Upper lobe of left lung (tissue), 6 donors: Measurements from ENCODE around the gene ZNF256. TPM values are rescaled to one million over a fixed set of nuclear protein-coding genes. Genes with fewer than 3 reads are reported as not detected.

Experiments used
- total RNA-seq, 6 donors: library from RNA; depleted of rRNA in 4 of 6; stranded (reverse); fragments of >200 nt in 4 of 6; gene quantifications; one replicate each; pipeline versions ENCODE4 v1.1.0 to v1.2.1, GENCODE V29; 2016 to 2021
- donor health status: DM: no; HTN: no; CAD: no; lungs with moderate emphysema.
- donor health status: DM: no; HTN: yes; CAD: no; lungs with severe emphysema.

ZNF256 gene
- total RNA-seq, 6 donors from 2014 or later = 1.1 to 4.9 (median 3.4) TPM

Other genes with a start within 250 kb of the ZNF256 start
- 1 to 10 TPM; 1.4 to 7.3 (median 2.4) TPM for gene ZNF154, start 238.5 kb downstream of the ZNF256 start, total RNA-seq
- gene ZNF671, start 220.1 kb downstream of the ZNF256 start, total RNA-seq = 10 to 100 TPM in 1 of 6 donors, 1 to 10 TPM in 5; 1.8 to 15.7 (median 7.2) TPM
- 10 to 100 TPM in 5 of 6 donors, 1 to 10 TPM in 1; 9.7 to 83.8 (median 13.3) TPM for gene ZNF776, start 200.9 kb downstream of the ZNF256 start, total RNA-seq
- 10 to 100 TPM; 13.2 to 30.4 (median 19.6) TPM for gene ZNF586, start 178.0 kb downstream of the ZNF256 start, total RNA-seq
- 10 to 100 TPM; 12.1 to 68.1 (median 21.0) TPM for gene ZNF552, start 132.8 kb downstream of the ZNF256 start, total RNA-seq
- 10 to 100 TPM; 10.2 to 32.5 (median 16.4) TPM for gene ZNF587B, start 117.4 kb downstream of the ZNF256 start, total RNA-seq
- 10 to 100 TPM; 12.2 to 52.4 (median 23.0) TPM for gene ZNF587, start 97.8 kb downstream of the ZNF256 start, total RNA-seq
- gene ZNF814, start 58.7 kb downstream of the ZNF256 start, total RNA-seq = 10 to 100 TPM in 3 of 6 donors, 1 to 10 TPM in 3; 7.1 to 16.8 (median 9.4) TPM
- 10 to 100 TPM in 5 of 6 donors, 1 to 10 TPM in 1; 7.3 to 24.1 (median 14.4) TPM for gene ZNF417, start 31.1 kb downstream of the ZNF256 start, total RNA-seq
- gene ZNF418, start 12.3 kb downstream of the ZNF256 start, total RNA-seq = 10 to 100 TPM in 2 of 6 donors, 1 to 10 TPM in 4; 3.3 to 18.0 (median 5.7) TPM
- 1 to 10 TPM in 3 of 6 donors, under 1 TPM in 2, not detected in 1; 0.46 to 7.7 (median 1.2) TPM for gene C19orf18, start 26.8 kb upstream of the ZNF256 start, total RNA-seq
- 10 to 100 TPM in 5 of 6 donors, 1 to 10 TPM in 1; 9.6 to 40.9 (median 15.4) TPM for gene ZNF606, start 55.1 kb upstream of the ZNF256 start, total RNA-seq
- 1 to 10 TPM in 2 of 6 donors, under 1 TPM in 1, not detected in 3; 0.61 to 2.1 (median 1.4) TPM for gene ZSCAN1, start 86.3 kb upstream of the ZNF256 start, total RNA-seq
- gene ZNF135, start 111.6 kb upstream of the ZNF256 start, total RNA-seq = 10 to 100 TPM in 1 of 6 donors, 1 to 10 TPM in 5; 1.7 to 11.5 (median 3.4) TPM
- gene ZSCAN18, start 150.5 kb upstream of the ZNF256 start, total RNA-seq = 100 to 1,000 TPM in 2 of 6 donors, 10 to 100 TPM in 4; 30.6 to 116 (median 74.1) TPM
- 10 to 100 TPM in 1 of 6 donors, 1 to 10 TPM in 5; 4.9 to 18.4 (median 7.1) TPM for gene ZNF329, start 203.1 kb upstream of the ZNF256 start, total RNA-seq
- gene ZNF274, start 235.4 kb upstream of the ZNF256 start, total RNA-seq = 10 to 100 TPM; 19.0 to 63.9 (median 26.4) TPM